Measurements from ENCODE around the gene ANKRD63.

GRCh38 chr15:40265355-40265754, 17.5 kb downstream of the ANKRD63 start:
- TF ChIP-seq CTCF (IDR thresholded peaks at IDR 0.05; ENCODE audit: low read depth, low read length), result no peak
- TF ChIP-seq POLR2A (IDR thresholded peaks at IDR 0.05; ENCODE audit: extremely low read depth, insufficient read length), result no peak
- no peak for TF ChIP-seq MAX (IDR thresholded peaks at IDR 0.05; ENCODE audit: low read depth, low read length)
- no peak for TF ChIP-seq MYC (IDR thresholded peaks at IDR 0.05; ENCODE audit: low read depth, low read length)

Data from NB4 (cell line).